GM21576 (cell line): ENCODE measurements around the gene MTX3.

ENCODE experiments used
- ATAC-seq: cut with Tn5 transposase; IDR thresholded peaks from one replicate; pipeline ENCODE4 v1.9.1; 2021; ENCODE audit warnings: mild to moderate bottlenecking, moderate library complexity; ENCODE audit not compliant: unreplicated experiment

MTX3 gene

GRCh38 chr5:79983618-79984017, 7.4 kb downstream of the MTX3 start:
- ATAC-seq = no peak

- ATAC-seq = no peak
Observed at GRCh38 chr5:79982136-79982535, 8.9 kb downstream of the MTX3 start.

- no peak for ATAC-seq
Observed at GRCh38 chr5:79976759-79977515, 14.1 kb downstream of the MTX3 start.

- ATAC-seq = no peak
Observed at GRCh38 chr5:79975422-79975821, 15.6 kb downstream of the MTX3 start.

GRCh38 chr5:79974886-79975285, 16.2 kb downstream of the MTX3 start:
- ATAC-seq = no peak

- ATAC-seq = no peak
Observed at GRCh38 chr5:79973996-79974395, 17.1 kb downstream of the MTX3 start.

- no peak for ATAC-seq
Observed at GRCh38 chr5:79973511-79973910, 17.6 kb downstream of the MTX3 start.

GRCh38 chr5:79971156-79971555, 19.9 kb downstream of the MTX3 start:
- ATAC-seq = no peak

- no peak for ATAC-seq
Observed at GRCh38 chr5:79966448-79966847, 24.6 kb downstream of the MTX3 start.

GRCh38 chr5:79964136-79964535, 26.9 kb downstream of the MTX3 start:
- ATAC-seq = no peak

GRCh38 chr5:79963261-79964061, 27.6 kb downstream of the MTX3 start:
- ATAC-seq = no peak

GRCh38 chr5:79962575-79963222, 28.4 kb downstream of the MTX3 start:
- ATAC-seq = no peak

GRCh38 chr5:79961716-79962574, 29.1 kb downstream of the MTX3 start:
- ATAC-seq = no peak

- no peak for ATAC-seq
Observed at GRCh38 chr5:79959407-79959806, 31.7 kb downstream of the MTX3 start.

GRCh38 chr5:79955941-79956670, 35.0 kb downstream of the MTX3 start:
- no peak for ATAC-seq

GRCh38 chr5:79955356-79955895, 35.6 kb downstream of the MTX3 start:
- no peak for ATAC-seq

GRCh38 chr5:79954620-79955019, 36.4 kb downstream of the MTX3 start:
- no peak for ATAC-seq

GRCh38 chr5:79947567-79947966, 43.5 kb downstream of the MTX3 start:
- no peak for ATAC-seq

- no peak for ATAC-seq
Observed at GRCh38 chr5:79938468-79938867, 52.6 kb downstream of the MTX3 start.

- ATAC-seq = no peak
Observed at GRCh38 chr5:79936646-79937216, 54.3 kb downstream of the MTX3 start.
